Adrenal gland (tissue), 12 donors: Measurements from ENCODE around the gene AP2A2. TPM values are rescaled to one million over a fixed set of nuclear protein-coding genes. Genes with fewer than 3 reads are reported as not detected.

Experiments used
- DNase-seq, 7 donors: peaks; one replicate each; pipeline ENCODE4 v3.0.0-alpha.2; 2019 to 2020
- H3K27ac ChIP-seq, 5 donors: fragments of 200-600 bp; sonication (generic) in 4 of 5; 1 replicate in 3 of 5; 2 replicates in 2 of 5; pipeline versions ENCODE4 v1.5.1 to v1.8.0; 2016 to 2020; ENCODE audit warnings: mild to moderate bottlenecking in 1 of 5
- H3K27me3 ChIP-seq: fragments of 200-600 bp; 2 replicates; pipeline ENCODE4 v1.8.0; 2021
- H3K36me3 ChIP-seq, 2 donors: fragments of 200-600 bp; replicated peaks in 1 of 2; 1 replicate in 1 of 2; 2 replicates in 1 of 2; pipeline versions ENCODE4 v1.5.1 to v1.8.0; 2018 to 2022
- H3K4me1 ChIP-seq, 2 donors: fragments of 200-600 bp; replicated peaks in 1 of 2; 1 replicate in 1 of 2; 2 replicates in 1 of 2; pipeline versions ENCODE4 v1.5.1 to v1.8.0; 2018 to 2021
- H3K4me3 ChIP-seq, 4 donors: fragments of 200-600 bp; sonication (generic) in 3 of 4; one replicate each; pipeline ENCODE4 v1.5.1; 2016 to 2018
- H3K9me3 ChIP-seq, 3 donors: fragments of 200-600 bp; sonication (generic) in 1 of 3; replicated peaks in 1 of 3; 1 replicate in 2 of 3; 2 replicates in 1 of 3; pipeline versions ENCODE4 v1.5.1 to v1.8.0; 2016 to 2021
- CTCF ChIP-seq, 6 experiments: fragments of 450-650 bp in 4 of 6; fragments of 200-600 bp in 2 of 6; sonication (generic) in 1 of 6; IDR thresholded peaks; 1 replicate in 5 of 6; 2 replicates in 1 of 6; pipeline versions ENCODE4 v1.5.1 to v1.8.0; 2016 to 2021; ENCODE audit warnings: antibody characterized with exemption in 6 of 6, mild to moderate bottlenecking in 2 of 6, moderate library complexity in 1 of 6
- POLR2A ChIP-seq, 2 donors: fragments of 450-650 bp; IDR thresholded peaks; one replicate each; pipeline ENCODE4 v1.6.1; 2017; ENCODE audit warnings: antibody characterized with exemption in 2 of 2, mild to moderate bottlenecking in 2 of 2, moderate library complexity in 1 of 2
- WGBS, 4 donors: extraction: QIAGEN DNeasy Blood & Tissue Kit in 2 of 4; methylation state at CpG; one replicate each; pipeline versions ENCODE4 v1.1.5 to v1.1.7; 2013 to 2017; 5-methylcytosine and 5-hydroxymethylcytosine counted together
- intact Hi-C, 2 donors: fragments of 100-400 bp; cut with DNase I; formaldehyde crosslinking; loops; one replicate each; pipeline versions ENCODE4 v1.14.1 to v1.15.0; 2022 to 2023
- polyA plus RNA-seq, 3 donors: library from polyadenylated mRNA; stranded (reverse); fragments of 200-250 nt in 2 of 3; fragments of 350-450 nt in 1 of 3; fragmentation: Illumina TruSeq in 1 of 3; extraction: RNeasy Lipid Tissue Mini Kit (QIAGEN cat#74804) in 1 of 3; gene quantifications; one replicate each; pipeline ENCODE4 v1.2.3, GENCODE V29; 2013 to 2014
- total RNA-seq, 9 donors: library from RNA; depleted of rRNA in 4 of 9; stranded (reverse); fragments of >200 nt in 4 of 9; fragments of 120-200 nt in 1 of 9; fragmentation: NEBNext Ultra II Directional in 1 of 9; extraction: Animal tissue kit (Norgen Biotek cat#: 25700) in 1 of 9; gene quantifications; one replicate each; pipeline versions ENCODE4 v1.1.0 to v1.2.4, GENCODE V29; 2013 to 2023
- donor health status: healthy with polysubstance abuse.
- donor health status: Bipolar disorder and iron deficiency.
- donor health status: DM: yes; HTN: yes; CAD: no.
- donor health status: DM: no; HTN: no; CAD: no.
- donor health status: DM: no; HTN: no; CAD: no.
- donor health status: DM: yes; HTN: yes; CAD: no.

AP2A2 gene
- total and polyA plus RNA-seq, 12 donors = 15.3 to 115 (median 73.1) TPM

DNA sequence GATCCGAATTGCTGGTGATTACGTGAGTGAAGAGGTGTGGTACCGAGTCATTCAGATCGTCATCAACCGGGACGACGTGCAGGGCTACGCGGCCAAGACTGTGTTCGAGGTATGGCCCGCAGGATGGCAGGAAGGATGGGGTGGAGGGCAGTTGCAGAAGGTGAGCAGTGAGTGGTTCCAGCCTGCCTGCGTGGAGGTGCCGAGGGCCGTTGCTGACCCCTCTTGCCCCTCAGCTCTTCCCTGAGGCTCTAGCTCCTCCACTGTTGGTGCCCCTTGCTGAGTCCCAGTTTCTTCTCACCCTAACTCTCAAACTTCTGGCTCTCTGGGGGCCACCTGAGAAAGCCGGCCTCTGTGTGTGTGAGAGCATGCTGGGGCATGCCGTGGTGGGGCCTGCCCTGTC is 66.9 kb downstream of the AP2A2 start:
- Histone ChIP-seq H3K27ac (no peak overlapping the region), H3K4me3 (no peak overlapping the region), H3K36me3 (peaks cover 0 to 67% of the 10 kb centered on the region in 2 donors), H3K9me3 (no peaks in the 10 kb centered on the region), H3K27me3 (no peaks in the 10 kb centered on the region), H3K4me1 (no peaks in the 10 kb centered on the region)
- no peak for DNase-seq
- no peak for TF ChIP-seq CTCF (IDR thresholded peaks at IDR 0.05)
- no peak for TF ChIP-seq POLR2A (IDR thresholded peaks at IDR 0.05)
- WGBS, 4 donors = 89 to 94% (median 93%) methylated on average over 12 to 16 of the region's 16 CpGs
- intact Hi-C loops = no loop called here

GRCh38 chr11:993632-994167 is 68.0 kb downstream of the AP2A2 start:
- DNase-seq = no peak
- peaks cover 0 to 56% of the 10 kb centered on the region in 2 donors for H3K36me3 ChIP-seq
- intact Hi-C loops = no loop called here
- H3K4me3 ChIP-seq = no peak overlapping the region
- H3K27me3 ChIP-seq = no peaks in the 10 kb centered on the region
- 91 to 95% (median 93%) methylated on average over 13 to 35 of the region's 35 CpGs for WGBS, 4 donors
- H3K27ac ChIP-seq = no peak overlapping the region
- H3K9me3 ChIP-seq = no peaks in the 10 kb centered on the region
- no peak for TF ChIP-seq POLR2A (IDR thresholded peaks at IDR 0.05)
- TF ChIP-seq CTCF (IDR thresholded peaks at IDR 0.05) = no peak
- H3K4me1 ChIP-seq = no peaks in the 10 kb centered on the region

DNA sequence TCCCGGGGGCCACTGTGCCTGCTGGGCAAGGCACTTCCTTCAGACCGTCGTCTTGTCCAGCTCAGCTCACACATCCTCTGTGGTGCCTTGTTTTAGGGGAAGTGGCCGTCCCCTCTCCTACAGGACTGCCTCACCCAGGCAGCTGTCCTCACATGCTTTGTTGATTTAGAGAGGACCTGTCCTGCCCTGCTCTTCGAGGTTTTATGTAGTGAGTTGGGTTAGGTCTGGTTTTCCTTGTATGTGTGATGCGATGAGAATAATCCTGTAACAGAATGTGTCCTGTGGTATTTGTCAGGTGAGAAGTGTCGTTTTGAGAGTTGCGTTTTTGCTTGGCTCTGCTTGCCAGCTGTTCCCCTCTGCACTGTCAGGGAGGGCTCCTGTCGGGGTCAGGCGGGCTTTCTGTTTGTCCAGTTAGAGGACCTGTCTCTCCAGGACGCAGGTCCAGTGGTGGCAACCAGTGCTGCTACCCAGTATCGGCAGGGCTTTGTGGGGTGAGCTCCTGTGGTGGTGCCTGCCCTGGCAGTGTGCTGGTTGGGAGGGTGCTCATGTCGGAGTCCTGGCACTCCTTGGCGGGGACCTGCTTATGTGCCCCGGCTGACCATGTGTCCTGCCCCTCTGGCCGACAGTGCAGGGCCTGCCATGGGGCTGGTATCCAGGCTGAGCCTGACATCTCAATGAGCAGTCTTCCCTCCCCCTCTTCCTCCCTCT is 69.5 kb downstream of the AP2A2 start:
- no peaks in the 10 kb centered on the region for H3K27me3 ChIP-seq
- WGBS, 4 donors = 82 to 90% (median 87%) methylated on average over 8 to 16 of the region's 16 CpGs
- no peak for TF ChIP-seq CTCF (IDR thresholded peaks at IDR 0.05)
- no peak for DNase-seq
- no peak overlapping the region for H3K4me3 ChIP-seq
- intact Hi-C loops = no loop called here
- H3K9me3 ChIP-seq = no peaks in the 10 kb centered on the region
- no peak overlapping the region for H3K27ac ChIP-seq
- no peaks in the 10 kb centered on the region for H3K4me1 ChIP-seq
- H3K36me3 ChIP-seq = peaks cover 0 to 44% of the 10 kb centered on the region in 2 donors

GRCh38 chr11:995752-996420 is 70.2 kb downstream of the AP2A2 start:
- DNase-seq = peak in 1 of 7 donors; percentile 72
- Histone ChIP-seq H3K27ac (no peak overlapping the region), H3K9me3 (no peaks in the 10 kb centered on the region), H3K4me3 (no peak overlapping the region), H3K36me3 (peaks cover 0 to 48% of the 10 kb centered on the region in 2 donors), H3K27me3 (no peaks in the 10 kb centered on the region), H3K4me1 (no peaks in the 10 kb centered on the region)
- no peak for TF ChIP-seq CTCF (IDR thresholded peaks at IDR 0.05)
- no peak for TF ChIP-seq POLR2A (IDR thresholded peaks at IDR 0.05)
- 60 to 80% (median 80%) methylated on average over 11 to 22 of the region's 22 CpGs for WGBS, 4 donors
- intact Hi-C loops = no loop called here
